LoVo (cell line): Measurements from ENCODE around the gene MRPS27.

Source experiments
- DNase-seq: peaks from one replicate; pipeline ENCODE4 v3.0.0-alpha.2; 2016; ENCODE audit warnings: low spot score

MRPS27 gene

DNA sequence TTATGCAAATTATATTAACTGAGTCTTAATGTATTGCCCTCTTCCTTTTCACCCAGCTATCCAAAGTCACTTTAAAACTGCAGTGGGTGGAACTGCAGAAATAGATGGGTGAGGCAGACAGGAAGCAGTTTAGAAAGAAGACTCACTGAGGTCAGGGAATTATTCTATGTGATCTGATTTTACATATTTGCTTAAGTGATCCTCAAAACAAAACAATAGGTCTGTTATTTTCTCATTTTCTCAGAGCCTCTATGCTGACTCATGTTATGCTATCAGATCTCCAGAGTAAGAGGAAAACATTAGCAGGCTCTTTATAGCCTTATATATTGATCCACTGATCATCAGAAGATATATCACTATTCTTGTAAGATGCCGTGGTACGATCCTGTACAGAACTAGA is 63.5 kb downstream of the MRPS27 start:
- peak; percentile 52 for DNase-seq

DNA sequence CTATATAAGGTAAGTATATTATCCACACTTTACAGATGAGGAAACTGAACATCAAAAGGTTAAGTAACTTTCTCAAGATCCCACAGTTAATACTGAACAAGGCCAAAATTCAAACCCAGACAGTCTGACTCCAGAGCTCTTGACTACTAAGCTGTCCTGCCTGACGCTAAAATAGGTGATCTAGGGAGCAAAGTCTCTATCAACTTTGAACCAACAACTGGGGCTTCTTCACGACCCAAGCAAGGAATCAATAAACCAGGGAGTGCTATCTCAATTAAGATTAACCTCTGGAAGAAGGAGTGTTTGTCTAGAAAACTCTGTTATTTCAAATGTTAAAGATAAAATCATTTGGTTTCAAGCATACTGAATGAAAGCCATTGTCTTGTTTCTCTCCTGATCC is 64.4 kb downstream of the MRPS27 start:
- DNase-seq: peak; percentile 38

DNA sequence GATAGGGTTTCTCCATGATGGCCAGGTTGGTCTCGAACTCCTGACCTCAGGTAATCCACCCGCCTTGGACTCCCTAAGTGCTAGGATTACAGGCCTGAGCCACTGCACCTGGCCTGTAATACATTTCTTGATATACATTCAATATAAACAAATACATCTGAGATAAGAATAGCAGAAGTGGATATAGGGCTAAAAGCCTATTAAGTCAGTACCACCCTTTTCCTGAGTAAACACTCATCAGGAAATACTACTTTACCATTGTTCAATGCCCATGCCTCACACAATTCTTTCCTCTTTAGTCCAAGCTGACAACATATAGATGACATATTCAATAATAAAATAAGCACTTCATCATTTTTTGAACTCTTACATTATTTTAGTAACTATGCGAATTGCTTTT is 64.8 kb downstream of the MRPS27 start:
- peak; percentile 67 for DNase-seq

DNA sequence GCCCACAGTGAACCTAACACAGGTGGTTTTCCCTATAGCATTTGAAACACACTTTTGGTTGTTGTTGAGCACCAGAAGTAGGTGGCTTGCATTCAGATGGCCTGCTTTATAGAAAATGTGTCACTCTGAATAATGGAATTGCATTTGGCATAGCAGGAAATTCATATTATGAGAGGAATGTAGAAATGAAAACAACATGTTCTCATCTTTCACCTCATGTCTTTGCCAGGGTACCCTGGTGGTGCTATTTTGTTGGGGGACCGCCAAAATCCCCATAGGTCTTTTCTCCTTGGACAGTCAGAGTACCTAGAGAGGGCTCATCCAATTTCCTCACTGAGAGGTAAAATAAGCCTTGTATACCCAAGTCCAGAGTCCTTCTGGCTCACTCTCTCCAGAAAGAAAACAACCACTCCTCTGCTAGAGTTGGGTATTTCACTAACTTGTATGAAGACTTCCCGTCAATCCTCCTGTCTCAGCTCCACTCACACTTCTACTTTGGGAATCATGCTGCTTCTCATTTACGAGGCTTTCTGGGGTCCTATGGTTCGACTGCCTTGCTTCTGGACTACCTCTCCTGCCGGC is 67.4 kb downstream of the MRPS27 start:
- no peak for DNase-seq

DNA sequence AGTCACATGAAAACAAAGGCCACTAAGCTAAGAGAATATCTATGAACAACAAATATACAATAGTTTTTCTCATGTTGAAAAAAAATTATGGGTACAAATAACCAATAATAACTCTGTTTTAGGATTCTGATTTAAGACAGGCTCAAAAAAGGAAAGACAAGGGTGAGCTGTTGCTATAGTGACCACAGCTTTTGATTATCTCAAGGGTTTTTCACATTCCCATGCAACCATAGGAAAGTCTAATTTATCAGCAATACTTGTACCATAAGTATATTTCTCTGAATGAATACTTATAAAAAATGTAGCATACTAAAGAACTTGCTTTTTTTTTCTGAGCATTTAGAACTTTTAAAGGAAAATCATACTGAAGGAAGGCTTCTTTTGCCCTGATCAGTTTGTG is 68.0 kb downstream of the MRPS27 start:
- no peak for DNase-seq

DNA sequence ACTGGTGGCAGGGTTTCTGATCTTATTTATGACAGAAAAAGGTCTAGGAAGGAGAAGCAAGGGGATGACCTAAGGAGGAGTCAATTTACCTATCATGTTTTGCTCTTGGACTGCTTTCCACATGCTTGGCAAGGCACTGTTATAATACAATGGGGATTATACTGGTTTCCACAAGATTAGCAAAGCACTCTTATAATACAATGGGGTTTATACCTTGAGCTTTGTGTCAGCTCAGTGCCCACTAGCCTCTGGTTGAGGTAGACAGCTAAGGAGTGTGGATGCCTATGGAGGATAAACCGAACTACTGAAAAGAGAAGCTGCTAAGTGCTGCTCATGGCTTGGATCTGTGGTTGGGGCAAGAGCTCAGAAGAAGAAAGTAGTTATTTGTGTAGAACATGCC is 68.7 kb downstream of the MRPS27 start:
- no peak for DNase-seq

DNA sequence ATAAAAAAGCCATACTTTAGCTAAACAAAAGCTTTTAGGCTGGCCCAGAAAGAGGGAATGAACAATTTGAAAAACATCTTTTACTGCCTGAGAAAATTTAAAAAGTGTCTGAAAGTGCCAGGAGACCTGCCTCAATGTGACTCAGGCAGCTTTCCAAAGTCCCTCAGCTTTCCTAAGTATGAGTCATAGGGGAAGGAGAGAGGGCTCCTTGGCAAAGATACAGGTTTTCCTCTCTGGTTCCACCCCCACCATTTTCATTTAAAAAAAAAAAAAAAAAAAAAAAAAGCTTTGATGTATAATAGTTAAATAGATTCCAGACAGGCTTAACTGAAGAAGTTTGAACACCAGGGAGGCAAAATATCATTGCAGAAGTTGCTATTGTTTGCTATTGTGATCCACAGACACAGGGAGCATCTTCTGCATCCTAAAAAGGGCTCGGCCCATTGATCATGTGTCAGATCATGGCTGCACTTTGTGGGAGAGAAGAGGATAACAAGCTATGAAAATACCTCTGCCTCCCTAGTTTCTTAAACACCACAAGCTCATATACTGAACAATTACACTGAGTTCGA is 71.5 kb downstream of the MRPS27 start:
- peak; percentile 91 for DNase-seq

DNA sequence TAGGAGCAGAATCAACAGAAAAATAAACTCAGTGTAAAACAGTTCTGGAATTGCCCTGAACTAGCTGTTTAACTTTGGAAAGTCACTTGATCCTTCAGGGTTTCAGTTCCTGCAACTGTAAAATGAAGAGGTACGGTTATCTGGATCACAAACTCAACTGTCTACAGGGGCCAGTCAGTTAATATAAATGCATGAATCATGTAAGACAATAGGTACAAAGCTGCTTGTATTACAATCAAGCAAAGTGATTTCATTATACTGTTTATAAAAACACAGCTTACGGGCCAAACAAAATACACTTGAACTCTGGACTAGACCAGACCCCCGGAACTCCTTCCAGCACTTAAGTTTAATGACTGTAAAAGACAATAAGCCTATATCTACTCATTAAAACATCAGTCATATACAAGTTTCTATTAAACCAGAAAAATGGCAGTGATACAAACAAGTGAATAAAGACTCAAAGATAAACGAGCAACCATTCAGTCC is 73.0 kb downstream of the MRPS27 start:
- peak; percentile 69 for DNase-seq

DNA sequence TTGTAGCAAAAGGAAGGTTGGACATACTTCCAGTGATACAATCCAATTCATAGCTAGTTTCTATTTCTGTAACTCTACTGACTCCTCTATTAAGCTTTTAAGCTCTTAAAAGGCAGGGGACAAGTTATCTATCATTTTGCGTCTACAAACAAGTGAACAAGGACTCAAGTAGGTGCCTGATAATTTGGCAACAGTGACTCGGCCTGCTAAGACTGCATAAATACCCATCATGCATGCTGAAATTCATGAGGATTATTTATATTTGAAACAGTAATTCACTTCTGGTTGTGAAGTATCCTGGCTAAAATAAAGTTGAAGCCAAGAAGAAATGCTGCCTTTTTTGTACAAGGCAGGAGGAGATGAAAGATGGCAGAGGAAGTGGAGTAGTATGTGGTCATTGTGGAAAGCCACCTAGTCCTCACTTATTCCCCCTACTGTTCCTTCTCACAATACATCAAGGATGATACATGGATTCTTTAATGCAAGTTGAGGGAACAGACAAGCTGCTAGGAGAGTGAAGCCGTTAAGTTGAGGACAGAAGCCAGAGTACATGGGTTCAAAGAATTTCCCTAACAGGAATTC is 74.0 kb downstream of the MRPS27 start:
- DNase-seq: no peak

DNA sequence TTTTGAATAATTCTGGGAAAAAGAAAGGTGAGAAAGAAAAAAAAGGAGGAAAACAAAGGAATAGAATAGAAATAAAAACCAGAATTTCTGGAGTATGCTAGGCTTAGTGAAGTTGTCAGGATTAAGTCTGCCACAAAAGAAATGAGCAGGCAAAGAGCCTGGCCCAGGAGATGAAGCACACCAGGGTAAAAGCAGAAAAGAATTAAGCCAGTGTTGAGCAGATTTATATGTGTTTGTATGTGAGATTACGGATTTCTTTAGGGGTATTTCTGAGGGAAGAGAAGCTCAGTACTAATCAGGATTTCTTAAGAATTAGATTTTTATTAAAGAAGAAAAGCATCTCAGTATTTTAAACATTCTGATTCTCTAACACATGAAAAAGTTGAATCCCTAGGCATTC is 74.5 kb downstream of the MRPS27 start:
- DNase-seq: no peak

DNA sequence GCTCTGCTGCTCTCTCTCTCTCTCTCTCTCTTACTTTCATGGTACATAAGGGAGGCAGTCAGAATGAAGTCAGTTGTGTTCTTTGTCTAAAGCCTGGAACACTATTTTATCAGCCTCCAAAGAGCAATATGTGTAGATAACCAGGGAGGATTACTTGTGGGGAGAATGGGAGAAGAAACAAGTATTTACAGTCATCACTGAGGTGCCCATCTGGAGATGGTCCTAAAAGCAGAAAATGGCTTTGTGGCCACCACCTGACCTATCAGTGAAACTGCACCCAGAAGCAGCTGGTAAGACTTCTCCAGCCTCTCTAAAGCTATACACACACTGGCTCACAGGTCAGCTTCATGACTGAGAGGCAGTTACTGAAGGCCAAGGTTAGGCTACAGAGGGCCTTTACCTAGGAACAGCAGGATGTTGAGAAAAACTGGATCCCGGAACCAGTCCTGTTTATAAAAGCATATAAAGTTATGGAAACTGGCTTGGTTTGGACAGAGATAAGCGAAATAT is 75.1 kb downstream of the MRPS27 start:
- peak; percentile 50 for DNase-seq

DNA sequence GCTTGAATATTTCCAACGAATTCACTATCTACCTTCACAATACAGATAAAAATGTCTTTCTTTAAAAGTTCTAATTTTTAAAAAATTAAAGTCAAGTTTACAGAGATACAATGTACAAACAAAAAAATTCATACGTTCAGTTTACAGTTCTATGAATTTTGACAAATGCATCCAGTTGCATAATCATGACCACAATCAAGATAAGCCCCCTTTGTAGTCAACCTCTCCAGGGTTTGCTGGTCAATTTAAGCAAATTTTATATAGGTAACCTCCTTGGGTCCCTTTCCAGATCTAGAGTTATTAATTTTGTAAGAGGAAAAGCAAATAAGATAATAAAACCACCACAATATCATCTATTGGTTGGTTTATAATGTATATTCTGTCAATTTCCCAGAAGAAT is 76.3 kb downstream of the MRPS27 start:
- DNase-seq: no peak

DNA sequence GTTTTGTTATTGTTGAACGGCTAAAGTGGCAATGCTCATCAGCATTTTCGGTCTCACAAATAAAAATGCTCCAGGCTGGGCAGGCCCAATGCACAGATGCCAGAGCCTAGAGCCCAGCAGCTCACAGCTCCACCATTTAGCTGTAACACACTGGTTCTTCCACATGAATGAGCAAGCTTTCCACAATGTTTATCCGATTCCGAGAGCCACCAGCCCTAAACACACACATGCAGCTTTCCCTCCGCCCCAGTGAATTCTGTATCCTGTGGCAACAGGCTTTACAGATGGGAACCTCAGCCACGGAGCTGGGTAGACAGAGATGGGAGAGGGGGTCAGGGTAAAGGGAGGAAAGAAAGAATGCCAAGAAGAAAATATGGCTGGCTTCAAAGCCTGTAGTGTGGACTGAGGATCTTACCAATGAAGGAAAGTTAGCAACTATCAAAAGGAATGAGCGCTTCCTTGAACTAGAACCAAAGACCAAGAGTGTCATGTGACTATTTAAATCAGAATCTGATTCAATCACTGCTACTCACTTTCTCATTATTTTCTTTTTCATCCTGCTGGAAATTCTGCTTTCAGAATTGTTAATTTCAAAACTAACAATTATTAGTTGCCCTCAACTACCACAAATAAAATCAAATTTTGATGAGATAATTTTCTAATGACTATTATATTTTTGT is 77.1 kb downstream of the MRPS27 start:
- no peak for DNase-seq

DNA sequence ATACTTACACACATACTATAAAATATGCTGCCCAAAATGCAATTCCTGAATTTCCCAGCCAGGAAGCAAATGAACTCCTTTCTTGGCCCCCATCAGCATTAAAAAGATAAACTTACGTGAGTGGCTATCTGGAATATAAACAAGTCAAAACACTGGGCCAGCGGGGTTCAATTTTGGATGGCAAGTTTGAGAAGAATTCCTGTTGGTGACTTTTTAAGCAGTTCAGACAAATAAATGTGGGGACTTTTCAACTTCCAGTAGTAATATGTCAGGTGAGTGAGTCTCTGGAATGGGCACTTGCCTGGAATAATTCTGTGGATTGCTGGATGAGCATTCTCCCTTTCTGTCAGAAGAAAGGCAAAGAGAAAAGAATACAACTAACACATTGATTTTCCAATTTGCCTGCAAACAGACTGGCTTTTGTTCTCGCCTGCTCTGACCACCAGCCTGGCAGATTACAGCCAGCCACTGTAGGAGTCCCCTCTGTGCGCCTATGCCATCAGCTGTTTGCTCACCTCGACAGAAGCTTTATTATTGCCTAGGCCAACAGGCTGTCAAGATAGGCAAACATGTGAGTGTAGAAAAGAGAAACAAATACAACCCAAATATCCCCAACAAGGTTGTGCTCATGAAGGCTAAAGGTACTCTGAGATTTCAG is 78.6 kb downstream of the MRPS27 start:
- DNase-seq: no peak

DNA sequence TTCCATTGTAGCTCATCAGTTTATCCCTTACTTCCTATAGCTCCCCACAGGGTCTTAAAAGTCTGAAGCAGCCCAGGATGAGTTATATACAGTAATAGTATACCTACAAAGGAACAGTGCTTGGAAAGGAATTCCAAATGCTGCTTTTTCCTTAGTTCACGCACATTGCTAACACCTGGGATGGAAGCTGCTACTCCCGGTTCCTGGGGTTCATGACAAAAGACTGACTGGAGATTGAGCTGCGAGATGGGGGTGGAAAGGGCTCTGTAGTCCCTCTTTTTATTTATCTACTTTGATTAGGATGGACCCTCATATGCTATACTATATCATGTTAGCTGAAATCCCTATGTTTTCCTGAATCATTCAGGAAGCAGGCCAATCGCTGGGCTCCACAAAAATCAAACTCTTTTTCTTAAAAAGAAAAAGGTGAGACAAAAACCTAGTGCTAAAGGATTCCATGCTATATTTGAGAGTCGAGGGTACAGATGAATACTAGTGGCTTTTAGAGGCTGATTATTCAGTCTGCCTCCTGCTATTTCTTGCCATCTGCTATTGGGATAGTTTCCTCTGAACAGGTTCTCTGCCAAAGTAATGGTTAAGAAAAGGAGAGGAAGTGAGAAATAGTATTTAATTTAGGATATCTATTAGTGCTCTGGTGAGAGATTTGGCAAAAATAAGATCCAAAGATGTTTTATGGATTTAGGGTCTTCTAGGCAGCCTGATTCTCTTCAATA is 81.2 kb downstream of the MRPS27 start:
- DNase-seq: no peak

DNA sequence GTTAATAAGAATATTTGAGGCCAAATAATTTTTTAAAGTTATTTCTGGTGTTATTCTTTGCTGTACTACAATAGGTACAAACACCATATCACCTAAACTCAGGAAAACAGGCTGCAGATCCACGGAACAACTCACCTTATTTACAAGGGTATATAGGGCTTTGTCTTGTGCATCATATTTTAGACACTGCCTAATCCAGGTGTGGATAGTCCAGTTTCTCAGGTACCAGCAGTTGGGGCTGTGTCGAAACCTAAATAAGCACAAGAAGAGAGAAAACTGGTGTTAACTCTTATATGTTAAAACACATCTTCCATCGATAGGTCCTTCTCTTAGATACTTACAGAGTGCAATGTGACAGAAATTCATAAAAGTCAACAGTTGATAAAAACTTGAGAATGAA is 82.2 kb downstream of the MRPS27 start:
- no peak for DNase-seq

DNA sequence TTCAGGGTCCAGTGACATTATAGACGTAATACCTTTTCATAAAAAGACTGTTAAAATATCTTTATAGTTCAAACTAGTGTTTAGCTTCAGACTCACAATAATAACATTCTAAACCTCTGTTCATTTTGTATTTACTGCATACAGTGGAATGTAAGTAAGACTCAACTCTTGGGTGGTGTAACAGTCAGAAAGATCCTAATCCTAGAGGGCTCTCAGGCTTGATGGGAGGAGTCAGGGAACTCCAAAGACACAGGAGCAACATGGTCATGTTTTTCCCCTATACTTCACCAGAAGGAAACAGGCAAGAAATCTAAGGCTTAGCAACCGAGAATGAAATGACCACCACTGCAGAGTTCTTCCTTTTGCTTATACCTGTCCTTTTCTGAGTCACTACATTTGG is 82.6 kb downstream of the MRPS27 start:
- DNase-seq: no peak

DNA sequence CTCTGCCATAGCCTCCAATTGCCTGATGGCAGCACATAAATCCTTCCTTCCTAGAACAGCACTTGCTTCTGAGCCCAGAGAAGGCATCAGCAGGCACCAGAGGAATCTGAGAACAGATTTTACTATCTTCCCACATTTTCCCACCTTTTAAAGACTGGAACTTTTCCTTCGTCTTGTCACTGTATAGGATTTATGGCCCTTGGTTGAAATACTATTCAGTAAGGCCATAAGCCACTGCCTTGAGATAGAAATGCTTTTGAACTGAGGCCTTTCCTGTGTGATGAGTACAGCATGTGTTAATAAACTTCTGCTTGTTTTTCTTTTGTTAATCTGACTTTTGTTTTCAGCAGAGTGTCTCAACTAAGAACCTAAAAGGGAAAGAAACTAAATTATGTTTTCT is 84.3 kb downstream of the MRPS27 start:
- no peak for DNase-seq

DNA sequence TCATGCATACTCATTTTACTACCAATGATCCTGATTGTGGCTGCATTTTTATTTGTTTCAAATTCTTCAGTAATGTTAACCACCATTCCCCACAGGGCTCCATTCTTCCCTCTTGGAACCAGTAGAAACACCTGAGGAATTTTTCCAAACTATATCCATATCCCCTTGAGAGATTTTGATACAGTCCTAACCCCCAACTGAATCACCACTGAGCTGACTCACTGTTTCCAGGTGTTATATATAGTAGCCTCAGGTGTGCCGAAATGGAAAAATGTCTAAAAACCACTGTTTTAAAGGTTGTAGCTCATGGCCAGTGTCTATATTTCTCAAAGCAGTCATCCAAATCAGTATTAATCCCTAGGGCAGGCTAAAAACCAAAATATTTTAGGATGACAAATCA is 85.2 kb downstream of the MRPS27 start:
- DNase-seq: no peak

DNA sequence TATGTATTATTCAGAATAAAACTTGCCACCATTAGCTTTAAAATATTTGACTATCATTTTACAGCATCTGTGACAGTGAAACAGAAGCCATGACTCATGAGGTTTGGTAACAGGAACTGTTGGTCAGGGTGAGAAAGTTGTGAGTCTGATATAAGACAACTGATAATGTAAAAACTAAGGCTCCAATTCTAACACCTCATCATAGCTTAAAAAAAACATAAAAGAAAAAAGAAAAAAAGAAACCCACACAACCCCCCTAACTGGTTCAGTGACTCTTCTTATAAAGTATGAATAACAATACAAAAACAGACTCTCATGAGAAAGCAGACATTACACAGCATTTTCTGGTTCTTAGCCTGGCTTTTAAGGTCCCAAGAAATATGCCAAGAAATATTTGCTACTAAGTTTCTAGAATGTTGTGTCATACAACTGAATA is 85.8 kb downstream of the MRPS27 start:
- DNase-seq: peak; percentile 49

DNA sequence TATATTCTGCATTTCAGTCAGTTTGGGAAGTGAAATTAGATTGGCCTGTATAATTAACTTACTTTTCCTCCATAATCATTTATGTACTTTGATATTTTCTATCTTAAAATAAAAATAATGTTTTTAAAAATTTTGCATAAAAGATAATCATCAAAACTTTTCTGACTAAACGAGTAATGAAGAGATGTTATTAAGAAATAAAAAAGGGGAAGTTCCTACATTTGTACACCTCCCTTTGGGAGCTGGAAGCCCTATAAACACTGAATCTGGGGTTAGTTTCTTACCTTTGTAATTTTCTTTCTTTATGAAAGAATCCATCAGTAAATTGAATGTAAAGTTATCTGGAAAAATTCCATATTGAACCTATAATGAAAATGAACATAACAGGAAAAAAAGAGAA is 86.2 kb downstream of the MRPS27 start:
- DNase-seq: no peak

DNA sequence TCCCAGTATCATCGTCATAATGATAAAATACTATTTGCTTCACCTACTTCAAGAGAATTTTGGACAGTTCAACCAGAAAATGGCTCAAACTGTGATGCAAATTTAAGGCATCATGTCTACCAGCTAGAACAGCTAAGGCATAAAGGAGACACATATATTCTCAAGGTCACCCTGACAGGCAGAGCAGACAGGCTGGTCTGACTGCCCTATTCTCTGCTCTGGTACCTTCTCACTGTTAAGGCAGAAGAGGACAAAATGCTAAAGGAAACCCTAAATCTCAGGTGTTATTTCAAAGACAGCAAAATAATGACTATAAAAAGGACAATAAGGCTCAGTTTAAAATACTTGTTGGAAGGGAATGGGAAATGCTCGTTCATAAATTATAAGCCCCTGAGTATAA is 87.2 kb downstream of the MRPS27 start:
- DNase-seq: no peak
